ENCODE data around the gene SNX6.
A peak's percentile ranks its signal among the peaks of the same experiment; 100 is the strongest.

DNA sequence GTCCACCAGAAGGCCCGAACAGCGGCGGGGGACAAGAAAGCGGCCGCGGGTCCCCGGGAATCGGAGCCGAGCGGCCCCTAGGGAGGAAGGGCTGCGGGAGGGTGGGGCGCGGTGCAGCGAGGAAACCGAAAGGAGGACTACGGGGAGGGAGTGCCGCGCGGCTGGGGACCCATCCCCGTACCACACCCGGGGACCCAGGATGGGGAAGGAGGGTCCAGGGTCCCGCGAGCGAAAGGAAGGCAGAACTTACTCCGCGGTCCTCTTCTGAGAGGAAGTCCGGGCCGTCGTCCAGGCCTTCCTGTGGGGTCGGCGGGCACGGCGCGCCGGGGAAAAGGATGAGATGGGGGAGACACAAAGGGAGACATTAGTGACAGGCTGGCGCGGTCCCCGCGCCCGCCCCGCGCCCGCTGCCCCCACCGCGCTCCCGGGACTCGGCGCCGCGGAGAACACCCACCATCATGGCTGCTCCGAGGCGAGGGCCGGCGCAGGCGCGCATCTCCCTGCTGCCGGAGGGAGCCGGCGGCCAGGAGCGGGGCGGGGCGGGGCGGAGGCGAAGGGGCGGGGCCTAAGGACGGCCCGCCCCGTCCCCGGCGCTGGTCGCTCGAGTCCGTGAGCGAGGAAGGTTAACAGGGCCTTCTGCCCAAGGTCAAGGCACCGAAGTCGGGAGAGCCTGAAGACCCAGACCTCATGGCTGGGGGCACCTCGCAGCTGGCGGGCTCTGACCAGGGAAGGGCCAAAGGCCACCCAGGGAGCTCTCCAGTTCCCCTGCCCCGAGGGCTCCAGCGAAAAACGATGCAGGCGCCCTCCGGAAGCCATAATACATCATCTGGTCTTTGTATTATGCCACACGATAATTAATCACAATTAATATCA is at the start of gene SNX6:
- peak; percentile 74 for TF ChIP-seq POLR2A (IDR thresholded peaks at IDR 0.05; ENCODE audit: low read length)
- TF ChIP-seq GATA1 (IDR thresholded peaks at IDR 0.05; ENCODE audit: low read depth, low read length), result no peak
